HFF-Myc (cell line): ENCODE results near the gene PDE4D.
A peak's percentile ranks its signal among the peaks of the same experiment; 100 is the strongest.

Experiments used
- DNase-seq: peaks from one replicate; pipeline ENCODE4 v3.0.0-alpha.2; 2011; ENCODE audit warnings: low read depth; ENCODE audit errors: extremely low read depth
- H3K4me3 ChIP-seq: replicated peaks from 2 replicates; pipeline ENCODE4 v1.5.1; 2011; ENCODE audit warnings: low read depth, mild to moderate bottlenecking, control low read depth, low read length
- TF ChIP-seq, protein P1 (sequence below): IDR thresholded peaks from 2 replicates; pipeline ENCODE4 v1.5.1; 2012; ENCODE audit warnings: mild to moderate bottlenecking, low read depth, low read length, control low read depth; ENCODE audit errors: missing control alignments

Gene PDE4D

GRCh38 chr5:59007460-59008063 is 886.0 kb downstream of the PDE4D start:
- H3K4me3 ChIP-seq: no peak overlapping the region
- no peak for DNase-seq
- TF ChIP-seq, protein P1, sequence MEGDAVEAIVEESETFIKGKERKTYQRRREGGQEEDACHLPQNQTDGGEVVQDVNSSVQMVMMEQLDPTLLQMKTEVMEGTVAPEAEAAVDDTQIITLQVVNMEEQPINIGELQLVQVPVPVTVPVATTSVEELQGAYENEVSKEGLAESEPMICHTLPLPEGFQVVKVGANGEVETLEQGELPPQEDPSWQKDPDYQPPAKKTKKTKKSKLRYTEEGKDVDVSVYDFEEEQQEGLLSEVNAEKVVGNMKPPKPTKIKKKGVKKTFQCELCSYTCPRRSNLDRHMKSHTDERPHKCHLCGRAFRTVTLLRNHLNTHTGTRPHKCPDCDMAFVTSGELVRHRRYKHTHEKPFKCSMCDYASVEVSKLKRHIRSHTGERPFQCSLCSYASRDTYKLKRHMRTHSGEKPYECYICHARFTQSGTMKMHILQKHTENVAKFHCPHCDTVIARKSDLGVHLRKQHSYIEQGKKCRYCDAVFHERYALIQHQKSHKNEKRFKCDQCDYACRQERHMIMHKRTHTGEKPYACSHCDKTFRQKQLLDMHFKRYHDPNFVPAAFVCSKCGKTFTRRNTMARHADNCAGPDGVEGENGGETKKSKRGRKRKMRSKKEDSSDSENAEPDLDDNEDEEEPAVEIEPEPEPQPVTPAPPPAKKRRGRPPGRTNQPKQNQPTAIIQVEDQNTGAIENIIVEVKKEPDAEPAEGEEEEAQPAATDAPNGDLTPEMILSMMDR: peak; percentile 28

DNA sequence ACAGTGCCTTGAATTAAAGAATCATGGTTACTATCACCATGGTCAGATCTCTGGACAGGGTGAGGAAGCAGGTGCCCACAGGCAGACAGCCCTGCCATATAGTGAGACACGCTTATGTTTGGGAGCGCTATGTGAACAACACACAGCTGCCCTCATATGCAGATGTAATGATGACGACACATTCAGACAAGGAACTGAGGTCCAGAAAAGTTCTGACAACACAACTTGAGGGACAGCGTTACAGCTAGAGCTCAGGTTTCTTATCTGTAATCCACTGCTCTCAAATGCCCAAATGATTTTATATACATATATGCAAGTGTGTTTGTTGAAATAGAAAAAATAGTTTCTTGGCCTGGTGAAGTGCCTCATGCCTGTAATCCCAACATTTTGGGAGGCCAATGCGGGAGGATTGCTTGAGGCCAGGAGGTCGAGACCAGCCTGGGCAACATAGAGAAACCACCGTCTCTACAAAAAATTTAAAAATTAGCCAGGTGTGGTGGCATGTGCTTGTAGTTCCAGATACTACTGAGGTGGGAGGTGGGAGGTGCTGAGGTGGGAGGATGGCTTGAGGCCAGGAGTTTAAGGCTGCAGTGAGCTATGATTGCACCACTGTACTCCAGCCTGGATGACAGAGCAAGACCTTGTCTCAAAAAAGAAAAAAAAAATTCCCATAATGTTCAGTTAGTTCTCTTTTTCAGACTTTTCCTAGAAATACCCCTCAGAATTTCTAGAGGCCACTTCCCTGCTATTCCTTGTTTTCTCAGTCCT is 887.4 kb downstream of the PDE4D start:
- no peak for DNase-seq
- TF ChIP-seq, protein P1: no peak
- H3K4me3 ChIP-seq: no peak overlapping the region

GRCh38 chr5:59003641-59004040 is 889.9 kb downstream of the PDE4D start:
- no peak overlapping the region for H3K4me3 ChIP-seq
- TF ChIP-seq, protein P1: no peak
- no peak for DNase-seq

GRCh38 chr5:59003124-59003523 is 890.4 kb downstream of the PDE4D start:
- TF ChIP-seq, protein P1: no peak
- H3K4me3 ChIP-seq: no peak overlapping the region
- DNase-seq: no peak

DNA sequence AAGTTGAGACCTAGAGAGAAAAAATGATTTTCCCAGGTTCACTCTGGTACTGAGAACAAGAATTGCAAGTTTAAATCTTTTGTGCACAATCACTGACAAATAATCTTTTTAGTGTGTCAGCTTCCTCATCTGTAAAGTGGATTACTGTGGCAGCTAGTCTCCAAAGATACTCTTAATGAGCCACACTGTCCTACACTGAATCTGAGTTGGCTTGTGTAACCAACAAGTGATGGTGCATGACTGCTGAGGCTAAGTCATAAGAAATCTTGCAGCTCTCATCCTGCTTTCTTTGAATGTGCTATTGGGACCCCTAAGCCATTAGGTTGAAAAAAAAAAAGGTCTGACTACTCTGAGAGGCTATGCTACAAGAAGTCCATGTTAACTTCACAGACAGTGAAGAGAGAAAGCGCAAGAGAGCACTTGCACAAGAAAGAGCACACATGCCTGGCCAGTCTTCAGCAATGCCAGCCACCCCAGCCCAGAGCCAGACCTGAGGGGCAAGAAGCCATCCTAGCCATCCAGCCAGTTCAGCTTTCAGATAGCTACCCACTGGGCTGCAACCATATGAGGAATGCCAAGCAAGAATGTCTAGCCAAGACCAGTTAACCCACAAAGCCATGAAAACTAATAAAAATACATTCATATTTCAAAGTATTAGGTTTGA is 891.2 kb downstream of the PDE4D start:
- TF ChIP-seq, protein P1: no peak
- no peak overlapping the region for H3K4me3 ChIP-seq
- no peak for DNase-seq

- TF ChIP-seq, protein P1: no peak
- no peak overlapping the region for H3K4me3 ChIP-seq
- DNase-seq: no peak
These were observed 891.8 kb downstream of the PDE4D start for GRCh38 chr5:59001716-59002115.
